Measurements from ENCODE around the gene KAZN. TPM values are rescaled to one million over a fixed set of nuclear protein-coding genes. Genes with fewer than 3 reads are reported as not detected.

Gene KAZN
- total RNA-seq, 1 experiment from 2014 or later, result 2.4 TPM

GRCh38 chr1:14939527-14940284, 341.2 kb downstream of the KAZN start:
- no TSS peak for BruUV-seq (replicated peaks)
- Histone ChIP-seq H3K36me3 (ENCODE audit: control insufficient read depth, insufficient read depth, low read length) (no peaks in the 10 kb centered on the region), H3K4me3 (ENCODE audit: low read depth, low read length) (no peak overlapping the region), H3K9me3 (no peaks in the 10 kb centered on the region), H3K27me3 (replicated peaks; ENCODE audit: control insufficient read depth, insufficient read depth, low read length) (no peaks in the 10 kb centered on the region), H3K4me1 (peaks cover 11% of the 10 kb centered on the region)
- intact Hi-C loops (cut with micrococcal nuclease; ENCODE audit: unreplicated experiment), result no loop called here
- Mint-ChIP-seq H3K36me3 (ENCODE audit: insufficient read depth, unreplicated experiment) (no peaks in the 10 kb centered on the region), H3K4me3 (ENCODE audit: unreplicated experiment) (no peak overlapping the region), H3K27ac (ENCODE audit: unreplicated experiment) (no peak overlapping the region), H3K9me3 (ENCODE audit: unreplicated experiment) (no peaks in the 10 kb centered on the region), H3K27me3 (ENCODE audit: insufficient read depth, unreplicated experiment) (no peaks in the 10 kb centered on the region), H3K4me1 (ENCODE audit: low read depth, unreplicated experiment) (peaks cover 7% of the 10 kb centered on the region)
- ChIA-PET POLR2A (no interaction called here), CTCF (no interaction called here)
- DNase-seq, result no peak
- no peak for TF ChIP-seq CTCF (IDR thresholded peaks at IDR 0.05; ENCODE audit: insufficient read depth in 1 of 2, low read depth in 1 of 2, low read length in 1 of 2, severe bottlenecking in 1 of 2, unreplicated experiment in 1 of 2)

GRCh38 chr1:14940285-14940870, 341.9 kb downstream of the KAZN start:
- Mint-ChIP-seq H3K9me3 (ENCODE audit: unreplicated experiment) (no peaks in the 10 kb centered on the region), H3K27ac (ENCODE audit: unreplicated experiment) (no peak overlapping the region), H3K36me3 (ENCODE audit: insufficient read depth, unreplicated experiment) (no peaks in the 10 kb centered on the region), H3K27me3 (ENCODE audit: insufficient read depth, unreplicated experiment) (no peaks in the 10 kb centered on the region), H3K4me3 (ENCODE audit: unreplicated experiment) (no peak overlapping the region), H3K4me1 (ENCODE audit: low read depth, unreplicated experiment) (peaks cover 7% of the 10 kb centered on the region)
- Histone ChIP-seq H3K27me3 (replicated peaks; ENCODE audit: control insufficient read depth, insufficient read depth, low read length) (no peaks in the 10 kb centered on the region), H3K4me3 (ENCODE audit: low read depth, low read length) (no peak overlapping the region), H3K4me1 (peaks cover 11% of the 10 kb centered on the region), H3K36me3 (ENCODE audit: control insufficient read depth, insufficient read depth, low read length) (no peaks in the 10 kb centered on the region), H3K9me3 (no peaks in the 10 kb centered on the region)
- DNase-seq, result no peak
- ChIA-PET CTCF (no interaction called here), POLR2A (no interaction called here)
- TF ChIP-seq CTCF (IDR thresholded peaks at IDR 0.05; ENCODE audit: insufficient read depth in 1 of 2, low read depth in 1 of 2, low read length in 1 of 2, severe bottlenecking in 1 of 2, unreplicated experiment in 1 of 2), result no peak
- no TSS peak for BruUV-seq (replicated peaks)
- intact Hi-C loops (cut with micrococcal nuclease; ENCODE audit: unreplicated experiment), result no loop called here

- DNase-seq, result no peak
- Histone ChIP-seq H3K27me3 (replicated peaks; ENCODE audit: control insufficient read depth, insufficient read depth, low read length) (no peaks in the 10 kb centered on the region), H3K36me3 (ENCODE audit: control insufficient read depth, insufficient read depth, low read length) (no peaks in the 10 kb centered on the region), H3K4me1 (peaks cover 9% of the 10 kb centered on the region), H3K4me3 (ENCODE audit: low read depth, low read length) (no peak overlapping the region), H3K9me3 (no peaks in the 10 kb centered on the region)
- H3K4me3 Mint-ChIP-seq (ENCODE audit: unreplicated experiment), result no peak overlapping the region
- intact Hi-C loops (cut with micrococcal nuclease; ENCODE audit: unreplicated experiment), result no loop called here
- H3K27ac Mint-ChIP-seq (ENCODE audit: unreplicated experiment), result no peak overlapping the region
- no peak for TF ChIP-seq CTCF (IDR thresholded peaks at IDR 0.05; ENCODE audit: insufficient read depth in 1 of 2, low read depth in 1 of 2, low read length in 1 of 2, severe bottlenecking in 1 of 2, unreplicated experiment in 1 of 2)
- peaks cover 7% of the 10 kb centered on the region for H3K4me1 Mint-ChIP-seq (ENCODE audit: low read depth, unreplicated experiment)
- POLR2A ChIA-PET, result no interaction called here
- CTCF ChIA-PET, result no interaction called here
- BruUV-seq (replicated peaks), result no TSS peak
- no peaks in the 10 kb centered on the region for H3K27me3 Mint-ChIP-seq (ENCODE audit: insufficient read depth, unreplicated experiment)
- H3K36me3 Mint-ChIP-seq (ENCODE audit: insufficient read depth, unreplicated experiment), result no peaks in the 10 kb centered on the region
- no peaks in the 10 kb centered on the region for H3K9me3 Mint-ChIP-seq (ENCODE audit: unreplicated experiment)
Measured at GRCh38 chr1:14941864-14942263, 343.4 kb downstream of the KAZN start.

All from Caco-2 (cell line).